Neural cell (in vitro differentiated cells): ENCODE results near the gene SCN2A. TPM values are rescaled to one million over a fixed set of nuclear protein-coding genes. Genes with fewer than 3 reads are reported as not detected.

ENCODE experiments used
- H2AFZ ChIP-seq: fragments of 200-600, 300-800 bp; sonication (generic), shearing (Covaris generic); 2 replicates; pipeline ENCODE4 v1.6.0; 2014; ENCODE audit warnings: low read depth, mild to moderate bottlenecking, antibody characterized with exemption, low read length, moderate library complexity
- H3F3A ChIP-seq: fragments of 200-600 bp; shearing (Covaris generic); 2 replicates; pipeline ENCODE4 v1.6.1; 2016; ENCODE audit warnings: mild to moderate bottlenecking, moderate library complexity, mixed read lengths, antibody characterized with exemption, low read length; ENCODE audit not compliant: insufficient read depth, poor library complexity, severe bottlenecking
- H3K27ac ChIP-seq: fragments of 200-600, 300-800 bp; sonication (generic), shearing (Covaris generic); 2 replicates; pipeline ENCODE4 v1.5.1; 2014; ENCODE audit warnings: mild to moderate bottlenecking, low read length, moderate library complexity
- H3K27me3 ChIP-seq: fragments of 300-800, 200-600 bp; sonication (generic), shearing (Covaris generic); 2 replicates; pipeline ENCODE4 v1.6.0; 2014; ENCODE audit warnings: mild to moderate bottlenecking, low read depth, low read length, moderate library complexity; ENCODE audit not compliant: insufficient read depth
- H3K36me3 ChIP-seq: fragments of 300-800, 200-600 bp; sonication (generic), shearing (Covaris generic); 2 replicates; pipeline ENCODE4 v1.5.1; 2014; ENCODE audit warnings: mild to moderate bottlenecking, antibody characterized with exemption, low read length, moderate library complexity; ENCODE audit not compliant: insufficient read depth
- H3K4me2 ChIP-seq: fragments of 300-800, 200-600 bp; sonication (generic), shearing (Covaris generic); 2 replicates; pipeline ENCODE4 v1.6.0; 2014; ENCODE audit warnings: mild to moderate bottlenecking, low read length
- H3K4me3 ChIP-seq: fragments of 300-800, 200-600 bp; sonication (generic), shearing (Covaris generic); 2 replicates; pipeline ENCODE4 v1.5.1; 2014; ENCODE audit warnings: mild to moderate bottlenecking, low read length, moderate library complexity
- H3K79me2 ChIP-seq: fragments of 200-600 bp; shearing (Covaris generic); replicated peaks from 2 replicates; pipeline ENCODE4 v1.6.0; 2014; ENCODE audit warnings: mild to moderate bottlenecking, low read length, moderate library complexity; ENCODE audit not compliant: insufficient read depth
- H3K9ac ChIP-seq: fragments of 300-800, 200-600 bp; sonication (generic), shearing (Covaris generic); 2 replicates; pipeline ENCODE4 v1.6.1; 2016; ENCODE audit warnings: mild to moderate bottlenecking, low read length, mixed read lengths
- H3K9me2 ChIP-seq: fragments of 200-600 bp; shearing (Covaris generic); 2 replicates; pipeline ENCODE4 v1.6.1; 2016; ENCODE audit warnings: mild to moderate bottlenecking, low read length, mixed read lengths; ENCODE audit not compliant: insufficient read depth
- H3K9me3 ChIP-seq: fragments of 200-600, 300-800 bp; sonication (generic), shearing (Covaris generic); 2 replicates; pipeline ENCODE4 v1.6.1; 2016; ENCODE audit warnings: mild to moderate bottlenecking, mixed run types, low read length, moderate library complexity, mixed read lengths
- H4K20me1 ChIP-seq: fragments of 200-600 bp; shearing (Covaris generic); 2 replicates; pipeline ENCODE4 v1.6.1; 2016; ENCODE audit warnings: mild to moderate bottlenecking, mixed run types; ENCODE audit not compliant: insufficient read depth
- EP300 ChIP-seq: fragments of 450-650 bp; conservative IDR thresholded peaks from 2 replicates; pipeline ENCODE4 v1.6.1; 2014; ENCODE audit warnings: antibody characterized with exemption, mild to moderate bottlenecking, moderate library complexity; ENCODE audit not compliant: poor library complexity, severe bottlenecking
- EZH2 ChIP-seq: fragments of 200-600, 300-800 bp; shearing (Covaris generic), sonication (generic); IDR thresholded peaks from 2 replicates; pipeline ENCODE4 v1.6.1; 2014; ENCODE audit warnings: antibody characterized with exemption, low read length, borderline replicate concordance, mild to moderate bottlenecking; ENCODE audit not compliant: insufficient read depth, poor library complexity, severe bottlenecking
- MXI1 ChIP-seq: fragments of 450-650 bp; conservative IDR thresholded peaks from 2 replicates; pipeline ENCODE4 v1.6.1; 2014; ENCODE audit warnings: antibody characterized with exemption, mild to moderate bottlenecking; ENCODE audit not compliant: poor library complexity, severe bottlenecking
- POLR2AphosphoS5 ChIP-seq: IDR thresholded peaks from 2 replicates; pipeline ENCODE4 v1.6.1; 2012
- RAD21 ChIP-seq: fragments of 450-650 bp; conservative IDR thresholded peaks from 2 replicates; pipeline ENCODE4 v1.6.1; 2014; ENCODE audit warnings: antibody characterized with exemption, mild to moderate bottlenecking, moderate library complexity
- REST ChIP-seq: IDR thresholded peaks from 2 replicates; pipeline ENCODE4 v1.6.1; 2012; ENCODE audit warnings: borderline replicate concordance
- SMC3 ChIP-seq: fragments of 450-650 bp; conservative IDR thresholded peaks from 2 replicates; pipeline ENCODE4 v1.6.1; 2014; ENCODE audit warnings: antibody characterized with exemption, mild to moderate bottlenecking, moderate library complexity; ENCODE audit not compliant: poor library complexity
- TAF1 ChIP-seq: IDR thresholded peaks from 2 replicates; pipeline ENCODE4 v1.6.1; 2012; ENCODE audit warnings: low read depth
- polyA plus RNA-seq: library from polyadenylated mRNA; depleted of rRNA; stranded (reverse); fragments of >200 nt; gene quantifications from 2 replicates; pipeline ENCODE4 v1.2.3, GENCODE V29; 2014
- TF ChIP-seq, protein P1 (sequence below): fragments of 450-650 bp; IDR thresholded peaks from 2 replicates; pipeline ENCODE4 v1.5.1; 2014; ENCODE audit warnings: antibody characterized with exemption, mild to moderate bottlenecking, moderate library complexity; ENCODE audit not compliant: poor library complexity, severe bottlenecking

Gene SCN2A
- polyA plus RNA-seq, 1 donor from 2014 or later = 57.4 TPM

GRCh38 chr2:165307317-165307716 is 68.1 kb downstream of the SCN2A start:
- no peak overlapping the region for H3K9ac ChIP-seq
- H3K36me3 ChIP-seq = no peaks in the 10 kb centered on the region
- no peak overlapping the region for H3K4me2 ChIP-seq
- no peak for TF ChIP-seq RAD21
- TF ChIP-seq EZH2 = no peak
- no peak for TF ChIP-seq POLR2AphosphoS5
- TF ChIP-seq, protein P1, sequence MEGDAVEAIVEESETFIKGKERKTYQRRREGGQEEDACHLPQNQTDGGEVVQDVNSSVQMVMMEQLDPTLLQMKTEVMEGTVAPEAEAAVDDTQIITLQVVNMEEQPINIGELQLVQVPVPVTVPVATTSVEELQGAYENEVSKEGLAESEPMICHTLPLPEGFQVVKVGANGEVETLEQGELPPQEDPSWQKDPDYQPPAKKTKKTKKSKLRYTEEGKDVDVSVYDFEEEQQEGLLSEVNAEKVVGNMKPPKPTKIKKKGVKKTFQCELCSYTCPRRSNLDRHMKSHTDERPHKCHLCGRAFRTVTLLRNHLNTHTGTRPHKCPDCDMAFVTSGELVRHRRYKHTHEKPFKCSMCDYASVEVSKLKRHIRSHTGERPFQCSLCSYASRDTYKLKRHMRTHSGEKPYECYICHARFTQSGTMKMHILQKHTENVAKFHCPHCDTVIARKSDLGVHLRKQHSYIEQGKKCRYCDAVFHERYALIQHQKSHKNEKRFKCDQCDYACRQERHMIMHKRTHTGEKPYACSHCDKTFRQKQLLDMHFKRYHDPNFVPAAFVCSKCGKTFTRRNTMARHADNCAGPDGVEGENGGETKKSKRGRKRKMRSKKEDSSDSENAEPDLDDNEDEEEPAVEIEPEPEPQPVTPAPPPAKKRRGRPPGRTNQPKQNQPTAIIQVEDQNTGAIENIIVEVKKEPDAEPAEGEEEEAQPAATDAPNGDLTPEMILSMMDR = no peak
- TF ChIP-seq SMC3 = no peak
- TF ChIP-seq MXI1 = no peak
- TF ChIP-seq TAF1 = no peak
- no peak for TF ChIP-seq REST
- no peak for TF ChIP-seq EP300
- no peak overlapping the region for H3K27ac ChIP-seq
- no peaks in the 10 kb centered on the region for H3K27me3 ChIP-seq
- no peaks in the 10 kb centered on the region for H3K9me2 ChIP-seq
- H2AFZ ChIP-seq = no peak overlapping the region
- no peaks in the 10 kb centered on the region for H3K9me3 ChIP-seq
- no peaks in the 10 kb centered on the region for H3K79me2 ChIP-seq
- no peak overlapping the region for H3K4me3 ChIP-seq
- no peaks in the 10 kb centered on the region for H4K20me1 ChIP-seq
- H3F3A ChIP-seq = no peaks in the 10 kb centered on the region

DNA sequence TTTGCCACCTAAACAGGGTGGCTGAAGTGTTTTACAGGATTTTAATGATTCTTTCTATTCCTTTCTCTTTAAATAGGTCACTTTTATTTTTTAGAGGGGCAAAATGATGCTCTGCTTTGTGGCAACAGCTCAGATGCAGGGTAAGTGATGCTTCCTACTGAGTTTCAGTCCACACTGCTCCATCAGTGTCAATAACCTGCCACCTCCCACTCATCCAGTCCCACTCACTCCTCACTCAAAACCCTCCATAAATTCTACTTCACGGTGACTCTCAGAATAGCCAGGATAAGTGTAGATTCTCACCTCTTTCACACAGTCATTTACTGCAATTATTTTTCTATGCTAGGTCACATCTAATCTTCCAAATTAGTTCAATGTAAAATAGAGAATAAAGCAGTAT is 72.7 kb downstream of the SCN2A start:
- H3K27ac ChIP-seq = peak overlapping the region; percentile 4
- TF ChIP-seq MXI1 (no peak), TAF1 (no peak), POLR2AphosphoS5 (peak; percentile 79), RAD21 (no peak), EP300 (peak; percentile 92), EZH2 (no peak), REST (no peak)
- TF ChIP-seq, protein P1 = no peak
- H2AFZ ChIP-seq = no peak overlapping the region
- no peaks in the 10 kb centered on the region for H3K79me2 ChIP-seq
- no peak overlapping the region for H3K9ac ChIP-seq
- H3K9me3 ChIP-seq = no peaks in the 10 kb centered on the region
- H3K4me2 ChIP-seq = no peak overlapping the region
- no peaks in the 10 kb centered on the region for H3K27me3 ChIP-seq
- no peaks in the 10 kb centered on the region for H4K20me1 ChIP-seq
- no peak overlapping the region for H3K4me3 ChIP-seq
- H3K9me2 ChIP-seq = no peaks in the 10 kb centered on the region
- H3F3A ChIP-seq = no peaks in the 10 kb centered on the region
- H3K36me3 ChIP-seq = peaks cover 3% of the 10 kb centered on the region
